Measurements from ENCODE around the gene CNGA3. TPM values are rescaled to one million over a fixed set of nuclear protein-coding genes. Genes with fewer than 3 reads are reported as not detected.
"Not testable (repeated sequence)": the region's sequence is repeated elsewhere in the genome, so short reads cannot be mapped to it uniquely, and the experiment has no call there.

Gene CNGA3
- total and polyA plus RNA-seq, 2 of the 8 experiments (the other 6 are each of a cell fraction or from before 2014, with no cell fraction given), result 0.02 TPM; not detected in 1

GRCh38 chr2:98435670-98436069, 89.4 kb downstream of the CNGA3 start:
- POLR2A ChIA-PET (ENCODE audit: partially characterized antibody); H3K9ac ChIP-seq (replicated peaks in 1 of 4; ENCODE audit: extremely low read depth in 1 of 4, low read depth in 3 of 4, low read length in 3 of 4); H2BK120ac ChIP-seq (replicated peaks; ENCODE audit: low read depth, low read length); H3K23me2 ChIP-seq (ENCODE audit: low read depth, low read length); H2AK5ac ChIP-seq (ENCODE audit: low read depth, low read length); H2BK5ac ChIP-seq (ENCODE audit: low read depth, low read length); H3K4ac ChIP-seq (replicated peaks; ENCODE audit: insufficient read length, low read depth, low read length); H2BK20ac ChIP-seq (ENCODE audit: low read length); H3K27ac ChIP-seq (ENCODE audit: low read depth, low read length); H3K14ac ChIP-seq (ENCODE audit: insufficient read length); H3K18ac ChIP-seq (ENCODE audit: extremely low read depth, low read length); H2AFZ ChIP-seq (ENCODE audit: low read length); H3K23ac ChIP-seq (ENCODE audit: insufficient read length); H4K91ac ChIP-seq (replicated peaks; ENCODE audit: insufficient read length, low read length); H3K4me3 ChIP-seq (ENCODE audit: extremely low read depth in 1 of 4, insufficient read depth in 2 of 4, low read depth in 3 of 4, low read length in 4 of 4); H3K36me3 ChIP-seq (ENCODE audit: control insufficient read depth in 2 of 4, insufficient read depth in 4 of 4, low read length in 3 of 4); H3K4me2 ChIP-seq (ENCODE audit: insufficient read depth in 1 of 2, low read depth in 2 of 2, low read length in 2 of 2); H2BK15ac ChIP-seq (ENCODE audit: low read length); CTCF ChIA-PET (ENCODE audit: partially characterized antibody); H3K27me3 ChIP-seq (replicated peaks in 1 of 4; ENCODE audit: control insufficient read depth in 3 of 4, extremely low read depth in 1 of 4, insufficient read depth in 3 of 4, low read length in 3 of 4); H4K5ac ChIP-seq (ENCODE audit: insufficient read length, low read depth, low read length); H3K79me1 ChIP-seq (ENCODE audit: low read depth, low read length); H2BK12ac ChIP-seq (ENCODE audit: low read depth, low read length); H4K20me1 ChIP-seq (replicated peaks in 1 of 2; ENCODE audit: control insufficient read depth in 1 of 2, insufficient read depth in 2 of 2, low read length in 2 of 2); H3K56ac ChIP-seq (replicated peaks; ENCODE audit: insufficient read length, low read depth, low read length); DNase-seq (ENCODE audit: low read depth in 1 of 2, low spot score in 2 of 2); H4K8ac ChIP-seq (ENCODE audit: extremely low read depth, insufficient read depth, low read length); FAIRE-seq; H3K79me2 ChIP-seq (ENCODE audit: control insufficient read depth in 1 of 2, insufficient read depth in 2 of 2, low read length in 2 of 2); H3K4me1 ChIP-seq (replicated peaks in 1 of 4; ENCODE audit: control insufficient read depth in 3 of 4, insufficient read depth in 4 of 4, low read length in 3 of 4): not testable (repeated sequence)
- WGBS, 2 experiments (ENCODE audit: extremely low coverage in 1 of 2, insufficient coverage in 1 of 2, insufficient read length in 1 of 2, insufficient replicate concordance in 2 of 2, low coverage in 1 of 2, low lambda C conversion rate in 2 of 2, missing lambda C conversion rate in 1 of 2), result 89% methylated on average over 4 of the region's 4 CpGs; no CpG with 5 or more reads in 1 of the 2 experiments
- H3K9me3 ChIP-seq (ENCODE audit: insufficient read depth in 2 of 2, low read depth in 1 of 2, low read length in 1 of 2), result peaks cover 24 to 32% of the 10 kb centered on the region in 2 experiments
- TF ChIP-seq MAX (IDR thresholded peaks at IDR 0.05) (peak; percentile 40; the same call in 1 of the 2 replicates), TEAD4 (IDR thresholded peaks at IDR 0.05; ENCODE audit: low read depth, low read length) (peak; percentile 72), CEBPB (IDR thresholded peaks at IDR 0.05; ENCODE audit: low read depth, low read length) (peak; percentile 4; the same call in 1 of the 2 replicates), SP1 (IDR thresholded peaks at IDR 0.05; ENCODE audit: low read depth, low read length) (peak; percentile 55; the same call in 1 of the 2 replicates), EP300 (IDR thresholded peaks at IDR 0.05; ENCODE audit: borderline replicate concordance in 1 of 2, low read depth in 2 of 2, low read length in 2 of 2) (peak; percentile 48 to 96; a peak in 2 of 3 replicates)
